Mucosa of descending colon (tissue), 3 donors: ENCODE measurements around the gene TMCC2. TPM values are rescaled to one million over a fixed set of nuclear protein-coding genes. Genes with fewer than 3 reads are reported as not detected.
A peak's percentile ranks its signal among the peaks of the same experiment; 100 is the strongest.

Source experiments
- ATAC-seq: fragments of 200-7000 bp; cut with Tn5 transposase; one replicate; pipeline ENCODE4 v1.9.1; 2020; ENCODE audit warnings: mild to moderate bottlenecking, moderate library complexity
- DNase-seq, 3 donors: peaks; one replicate each; pipeline ENCODE4 v3.0.0-alpha.2; 2020
- H3K36me3 ChIP-seq: fragments of 200-600 bp; one replicate; pipeline ENCODE4 v1.8.0; 2021; ENCODE audit warnings: low read depth, mild to moderate bottlenecking
- H3K4me1 ChIP-seq: fragments of 200-600 bp; one replicate; pipeline ENCODE4 v1.8.0; 2021; ENCODE audit warnings: low read depth, mild to moderate bottlenecking
- H3K4me3 ChIP-seq: fragments of 200-600 bp; one replicate; pipeline ENCODE4 v1.8.0; 2021; ENCODE audit warnings: mild to moderate bottlenecking
- H3K9me3 ChIP-seq: fragments of 200-600 bp; one replicate; pipeline ENCODE4 v1.8.0; 2021; ENCODE audit warnings: mild to moderate bottlenecking
- intact Hi-C, 2 donors: fragments of 100-400 bp; cut with DNase I in 1 of 2; cut with micrococcal nuclease in 1 of 2; formaldehyde crosslinking; loops; one replicate each; pipeline versions ENCODE4 v1.11.0 to v1.11.1; 2022; cut with DNase I, micrococcal nuclease
- total RNA-seq, 3 donors: library from RNA; stranded (reverse); fragmentation: NEBNext Ultra II Directional in 2 of 3; extraction: Animal tissue kit (Norgen Biotek cat#: 25700) in 2 of 3; gene quantifications; one replicate each; pipeline versions ENCODE4 v1.2.1 to v1.2.4, GENCODE V29; 2021 to 2023
- TF ChIP-seq, protein P1 (sequence below): fragments of 200-600 bp; IDR thresholded peaks from one replicate; pipeline ENCODE4 v1.8.0; 2022; ENCODE audit warnings: antibody characterized with exemption, mild to moderate bottlenecking
- donor health status: DM: no; HTN: no; CAD: no; lungs with moderate emphysema.
- donor health status: DM: no; HTN: no; CAD: no.
- donor health status: DM: no; HTN: yes; CAD: no.

Gene TMCC2
- total RNA-seq, 3 donors from 2014 or later: 0.27 to 5.1 (median 0.29) TPM

DNA sequence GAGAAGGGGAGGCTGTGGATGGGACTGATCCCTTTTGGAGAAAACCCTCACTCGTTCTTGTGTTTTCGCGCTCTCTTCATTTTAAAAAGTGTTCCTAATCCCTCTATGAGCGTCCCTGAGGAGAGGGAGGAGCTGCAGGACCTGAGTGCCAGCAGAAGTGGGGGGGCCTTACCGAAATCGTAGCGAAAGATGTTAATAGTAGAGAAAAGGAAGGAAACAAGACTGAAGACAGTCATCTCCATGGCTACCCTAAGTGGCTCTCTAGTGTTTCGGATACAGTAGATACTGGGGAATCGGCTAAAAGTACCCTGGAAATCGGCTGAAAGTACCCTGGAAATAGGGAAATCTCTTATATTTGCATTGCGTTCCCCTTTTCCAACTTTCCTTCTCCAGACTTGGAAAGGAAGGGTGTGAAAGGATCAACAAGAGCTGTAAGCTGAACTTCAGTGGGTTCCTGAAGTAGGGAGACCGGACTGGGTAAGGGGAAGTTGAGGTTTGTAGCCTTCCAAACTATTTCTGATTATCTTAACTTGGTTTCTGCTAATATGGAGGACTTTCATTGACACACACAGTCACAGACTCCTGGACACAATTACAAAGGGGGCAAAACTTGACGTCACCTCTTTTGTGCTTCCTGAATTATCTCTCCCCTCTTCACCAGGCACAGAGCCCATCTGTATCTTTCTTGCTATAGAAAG is 15.8 kb upstream of the TMCC2 start:
- TF ChIP-seq, protein P1, sequence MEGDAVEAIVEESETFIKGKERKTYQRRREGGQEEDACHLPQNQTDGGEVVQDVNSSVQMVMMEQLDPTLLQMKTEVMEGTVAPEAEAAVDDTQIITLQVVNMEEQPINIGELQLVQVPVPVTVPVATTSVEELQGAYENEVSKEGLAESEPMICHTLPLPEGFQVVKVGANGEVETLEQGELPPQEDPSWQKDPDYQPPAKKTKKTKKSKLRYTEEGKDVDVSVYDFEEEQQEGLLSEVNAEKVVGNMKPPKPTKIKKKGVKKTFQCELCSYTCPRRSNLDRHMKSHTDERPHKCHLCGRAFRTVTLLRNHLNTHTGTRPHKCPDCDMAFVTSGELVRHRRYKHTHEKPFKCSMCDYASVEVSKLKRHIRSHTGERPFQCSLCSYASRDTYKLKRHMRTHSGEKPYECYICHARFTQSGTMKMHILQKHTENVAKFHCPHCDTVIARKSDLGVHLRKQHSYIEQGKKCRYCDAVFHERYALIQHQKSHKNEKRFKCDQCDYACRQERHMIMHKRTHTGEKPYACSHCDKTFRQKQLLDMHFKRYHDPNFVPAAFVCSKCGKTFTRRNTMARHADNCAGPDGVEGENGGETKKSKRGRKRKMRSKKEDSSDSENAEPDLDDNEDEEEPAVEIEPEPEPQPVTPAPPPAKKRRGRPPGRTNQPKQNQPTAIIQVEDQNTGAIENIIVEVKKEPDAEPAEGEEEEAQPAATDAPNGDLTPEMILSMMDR: no peak
- intact Hi-C loops: no loop called here
- ATAC-seq: peak; percentile 2
- DNase-seq: no peak
- Histone ChIP-seq H3K4me1 (peaks cover 3% of the 10 kb centered on the region), H3K4me3 (no peak overlapping the region), H3K36me3 (no peaks in the 10 kb centered on the region), H3K9me3 (no peaks in the 10 kb centered on the region)

DNA sequence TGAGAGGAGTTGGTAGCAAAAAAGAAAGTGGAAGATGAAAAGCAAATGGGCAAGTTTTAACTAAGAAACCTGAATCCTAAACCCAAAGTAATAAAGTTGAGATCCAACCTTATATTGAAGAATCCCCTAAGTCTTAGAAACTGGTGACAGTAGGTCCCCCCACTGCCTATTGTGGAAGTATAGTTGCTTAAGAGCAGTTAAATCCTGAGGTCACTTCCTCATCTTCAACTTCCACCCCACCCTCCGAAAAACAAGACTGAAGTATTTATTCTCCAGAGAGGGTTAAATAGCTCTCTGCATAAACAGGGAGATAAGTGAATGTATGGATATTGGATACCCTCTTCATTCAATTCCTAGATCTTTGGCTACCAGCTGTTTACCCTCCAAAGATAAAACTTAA is 13.0 kb upstream of the TMCC2 start:
- intact Hi-C loops: no loop called here
- Histone ChIP-seq H3K4me1 (peaks cover 2% of the 10 kb centered on the region), H3K4me3 (no peak overlapping the region), H3K9me3 (no peaks in the 10 kb centered on the region), H3K36me3 (no peaks in the 10 kb centered on the region)
- no peak for DNase-seq
- TF ChIP-seq, protein P1: no peak
- no peak for ATAC-seq

DNA sequence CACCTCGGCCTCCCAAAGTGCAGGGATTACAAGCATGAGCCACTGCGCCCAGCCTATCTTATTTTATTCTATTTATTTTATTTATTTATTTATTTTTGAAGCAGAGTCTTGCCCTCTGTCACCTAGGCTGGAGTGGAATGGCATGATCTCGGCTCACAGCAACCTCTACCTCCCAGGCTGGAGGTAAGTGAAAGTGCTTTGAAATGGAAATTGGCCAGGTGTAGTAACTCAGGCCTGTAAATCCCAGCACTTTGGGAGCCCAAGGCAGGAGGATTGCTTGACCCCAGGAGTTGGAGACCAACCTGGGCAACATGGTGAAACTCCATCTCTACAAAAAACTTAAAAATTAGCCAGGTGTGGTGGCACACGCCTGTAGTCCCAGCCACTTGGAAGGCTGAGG is 11.2 kb upstream of the TMCC2 start:
- ATAC-seq (no peak), DNase-seq (no peak)
- H3K4me1 ChIP-seq: no peaks in the 10 kb centered on the region
- H3K9me3 ChIP-seq: no peaks in the 10 kb centered on the region
- H3K36me3 ChIP-seq: no peaks in the 10 kb centered on the region
- H3K4me3 ChIP-seq: no peak overlapping the region
- TF ChIP-seq, protein P1: no peak
- intact Hi-C loops: no loop called here

DNA sequence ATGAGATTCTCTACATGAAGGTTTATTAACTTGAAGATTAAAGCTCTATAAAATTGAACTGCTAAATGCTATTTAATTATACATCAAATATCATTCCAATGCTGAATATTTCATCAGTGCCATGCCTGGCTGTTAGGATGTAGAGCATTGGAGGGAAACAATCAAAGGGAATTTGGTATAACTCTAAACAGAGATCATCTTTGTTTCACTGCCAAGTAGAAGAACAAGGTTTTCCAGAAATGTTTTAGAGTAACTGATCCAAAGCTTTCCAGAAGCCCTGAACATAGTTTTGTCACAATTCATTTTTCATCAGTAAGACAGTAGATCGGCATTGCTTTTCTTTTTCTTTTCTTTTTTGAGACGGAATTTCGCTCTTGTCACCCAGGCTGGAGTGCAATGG is 10.3 kb upstream of the TMCC2 start:
- DNase-seq (no peak), ATAC-seq (no peak)
- H3K4me1 ChIP-seq: no peaks in the 10 kb centered on the region
- TF ChIP-seq, protein P1: no peak
- intact Hi-C loops: no loop called here
- no peaks in the 10 kb centered on the region for H3K36me3 ChIP-seq
- no peak overlapping the region for H3K4me3 ChIP-seq
- H3K9me3 ChIP-seq: no peaks in the 10 kb centered on the region

DNA sequence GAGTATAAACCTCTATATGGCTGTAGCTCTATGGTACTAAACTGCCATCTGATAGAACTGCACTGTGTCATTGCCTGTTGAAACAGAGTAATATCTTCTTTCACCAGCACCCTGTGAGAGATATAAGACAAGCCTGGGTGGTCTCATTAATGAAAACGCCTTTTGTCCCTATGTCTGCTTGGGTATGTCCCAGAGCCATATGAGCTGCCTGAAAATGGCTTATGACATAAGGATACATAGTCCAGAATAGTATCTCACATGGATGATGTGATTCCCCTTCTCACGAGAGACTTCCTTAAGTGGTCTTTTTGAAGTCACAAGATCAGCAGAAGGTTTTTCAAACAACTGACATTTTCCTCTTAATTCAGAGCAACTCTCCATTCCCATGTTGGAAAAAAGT is 7.3 kb upstream of the TMCC2 start:
- Histone ChIP-seq H3K36me3 (no peaks in the 10 kb centered on the region), H3K4me1 (no peaks in the 10 kb centered on the region), H3K4me3 (no peak overlapping the region), H3K9me3 (no peaks in the 10 kb centered on the region)
- no peak for DNase-seq
- TF ChIP-seq, protein P1: no peak
- no peak for ATAC-seq
- intact Hi-C loops: no loop called here

DNA sequence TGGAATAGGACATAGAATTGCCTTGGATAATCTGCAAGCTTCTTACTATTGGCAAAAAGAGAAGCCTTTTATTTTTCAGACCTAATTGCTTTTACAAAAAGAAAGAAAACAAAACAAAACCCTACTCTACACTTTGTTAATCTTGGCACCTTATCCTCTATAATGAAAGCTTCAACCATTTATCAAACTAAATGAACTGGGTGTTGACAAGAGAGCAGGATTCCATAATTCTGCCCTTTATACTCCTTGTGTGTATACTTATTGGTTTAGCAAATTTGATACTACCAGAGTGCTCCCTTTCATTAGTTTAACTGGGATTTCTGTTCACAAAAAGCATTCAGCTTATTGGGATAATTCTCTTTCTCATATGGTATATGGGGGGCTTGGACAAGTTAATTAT is 3.0 kb upstream of the TMCC2 start:
- Histone ChIP-seq H3K36me3 (no peaks in the 10 kb centered on the region), H3K9me3 (no peaks in the 10 kb centered on the region), H3K4me1 (peaks cover 14% of the 10 kb centered on the region), H3K4me3 (no peak overlapping the region)
- no peak for ATAC-seq
- DNase-seq: no peak
- TF ChIP-seq, protein P1: no peak
- intact Hi-C loops: no loop called here
